C4-2B (cell line): Measurements from ENCODE around the gene NOG.

ENCODE experiments used
- CTCF ChIP-seq: fragments of 450-650 bp; conservative IDR thresholded peaks from 2 replicates; pipeline ENCODE4 v1.5.1; 2017; ENCODE audit warnings: mild to moderate bottlenecking
- ZFX ChIP-seq: fragments of 450-650 bp; IDR thresholded peaks from 2 replicates; pipeline ENCODE4 v1.6.1; 2017

DNA sequence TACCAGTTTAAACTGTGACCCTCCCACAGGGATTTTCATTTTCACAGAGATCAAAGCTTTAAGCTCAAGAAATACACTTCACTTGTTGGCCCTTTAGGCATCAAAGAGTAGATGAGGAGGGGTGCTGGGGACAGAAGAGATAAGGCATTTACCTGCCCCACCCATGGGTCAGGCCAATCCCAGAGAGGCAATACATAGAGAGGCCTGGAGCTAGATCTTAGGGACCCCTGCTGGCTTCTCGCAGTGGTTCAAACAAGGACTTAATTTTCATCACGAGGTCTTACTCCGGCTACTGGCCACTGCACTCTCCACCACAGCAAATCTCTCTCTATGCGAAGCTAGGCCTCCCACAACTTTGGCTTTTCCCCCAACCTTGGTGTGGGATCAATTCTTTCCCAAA, 46.6 kb downstream of the NOG start:
- TF ChIP-seq CTCF (no peak), ZFX (no peak)
